ES-I3 (cell line): ENCODE measurements around the gene ANXA6.
"Not testable (repeated sequence)": the region's sequence is repeated elsewhere in the genome, so short reads cannot be mapped to it uniquely, and the experiment has no call there.

Experiments
- H3K36me3 ChIP-seq: 2 replicates; pipeline ENCODE4 v1.6.1; 2013; ENCODE audit warnings: mild to moderate bottlenecking, low read length, control low read depth, moderate library complexity; ENCODE audit not compliant: insufficient read depth
- H3K4me1 ChIP-seq: 2 replicates; pipeline ENCODE4 v1.6.1; 2013; ENCODE audit warnings: mild to moderate bottlenecking, control low read depth, low read length; ENCODE audit not compliant: insufficient read depth
- H3K9ac ChIP-seq: 2 replicates; pipeline ENCODE4 v1.6.1; 2013; ENCODE audit warnings: low read depth, mild to moderate bottlenecking, low read length, moderate library complexity
- H3K9me3 ChIP-seq: 2 replicates; pipeline ENCODE4 v1.6.1; 2013; ENCODE audit warnings: mild to moderate bottlenecking, low read length, moderate library complexity; ENCODE audit not compliant: control insufficient read depth, insufficient read depth

ANXA6 gene

GRCh38 chr5:151157426-151158286, at the start of gene ANXA6:
ANXA6 (minus strand) TSS chr5:151157779; CDS start chr5:151147901, 9,878 bp downstream.
- Histone ChIP-seq H3K4me1 (peaks cover 18% of the 10 kb centered on the region; the same call in 1 of the 2 replicates), H3K36me3 (no peaks in the 10 kb centered on the region), H3K9me3 (no peaks in the 10 kb centered on the region), H3K9ac (peak within 1 kb of the TSS; percentile 88)

- H3K36me3 ChIP-seq, result no peaks in the 10 kb centered on the region
- H3K4me1 ChIP-seq, result no peaks in the 10 kb centered on the region
- H3K9me3 ChIP-seq, result no peaks in the 10 kb centered on the region
- H3K9ac ChIP-seq, result no peak overlapping the region
Observed at GRCh38 chr5:151205411-151205810, 47.8 kb upstream of the ANXA6 start.

- no peaks in the 10 kb centered on the region for H3K9me3 ChIP-seq
- H3K4me1 ChIP-seq, result no peaks in the 10 kb centered on the region
- no peak overlapping the region for H3K9ac ChIP-seq
- no peaks in the 10 kb centered on the region for H3K36me3 ChIP-seq
Observed at GRCh38 chr5:151204051-151204450, 46.5 kb upstream of the ANXA6 start.

GRCh38 chr5:151202381-151203139, 45.0 kb upstream of the ANXA6 start:
- no peak overlapping the region for H3K9ac ChIP-seq
- no peaks in the 10 kb centered on the region for H3K4me1 ChIP-seq
- H3K36me3 ChIP-seq, result no peaks in the 10 kb centered on the region

GRCh38 chr5:151200913-151201595, 43.5 kb upstream of the ANXA6 start:
- Histone ChIP-seq H3K9ac (no peak overlapping the region), H3K36me3 (no peaks in the 10 kb centered on the region), H3K9me3 (no peaks in the 10 kb centered on the region), H3K4me1 (no peaks in the 10 kb centered on the region)

More at GRCh38 chr5:151202381-151203139, 45.0 kb upstream of the ANXA6 start:
- no peaks in the 10 kb centered on the region for H3K9me3 ChIP-seq

GRCh38 chr5:151199581-151200185, 42.1 kb upstream of the ANXA6 start:
- H3K4me1 ChIP-seq, result no peaks in the 10 kb centered on the region
- no peak overlapping the region for H3K9ac ChIP-seq
- no peaks in the 10 kb centered on the region for H3K9me3 ChIP-seq
- H3K36me3 ChIP-seq, result no peaks in the 10 kb centered on the region

DNA sequence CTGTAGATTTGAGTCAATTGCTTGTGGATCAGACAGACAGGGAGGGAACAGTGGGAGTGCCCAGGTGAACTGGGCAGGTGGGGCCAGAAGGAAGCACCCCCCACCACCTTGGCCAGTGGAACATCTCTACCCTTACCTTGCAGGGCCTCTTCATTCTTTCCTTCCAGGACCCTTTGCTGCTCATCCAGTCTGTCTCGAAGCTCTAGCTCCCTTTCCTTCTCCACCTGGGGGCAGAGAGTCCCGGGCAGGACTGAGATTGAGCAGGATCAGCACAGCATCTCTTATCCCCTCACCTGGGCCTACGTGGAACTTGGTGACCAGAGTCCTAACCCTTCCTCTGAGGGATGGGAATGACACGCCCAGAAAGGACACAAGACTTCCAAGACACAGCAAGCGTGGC, 41.3 kb upstream of the ANXA6 start:
- Histone ChIP-seq H3K9me3 (no peaks in the 10 kb centered on the region), H3K36me3 (no peaks in the 10 kb centered on the region), H3K4me1 (no peaks in the 10 kb centered on the region), H3K9ac (no peak overlapping the region)

DNA sequence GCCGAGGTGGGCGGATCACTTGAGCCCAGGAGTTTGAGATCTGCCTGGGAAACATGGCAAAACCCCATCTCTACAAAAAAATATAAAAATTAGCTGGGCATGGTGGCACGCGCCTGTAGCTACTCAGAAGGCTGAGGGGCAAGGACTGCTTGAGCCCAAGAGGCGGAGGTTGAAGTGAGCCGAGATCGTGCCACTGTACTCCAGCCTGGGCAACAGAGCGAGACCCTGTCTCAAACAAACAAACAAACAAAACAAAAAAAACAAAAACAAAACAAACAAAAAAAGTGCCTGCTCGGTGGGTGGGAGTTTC, 39.7 kb upstream of the ANXA6 start:
- not testable (repeated sequence) for H3K9me3 ChIP-seq, H3K36me3 ChIP-seq, H3K4me1 ChIP-seq, H3K9ac ChIP-seq

- Histone ChIP-seq H3K36me3 (no peaks in the 10 kb centered on the region), H3K4me1 (0 out of 2 replicates have a peak, but pooled peaks cover 3% of the 10 kb centered on the region), H3K9me3 (no peaks in the 10 kb centered on the region), H3K9ac (no peak overlapping the region)
Observed at GRCh38 chr5:151196556-151197290, 39.1 kb upstream of the ANXA6 start.

- no peak overlapping the region for H3K9ac ChIP-seq
- 0 out of 2 replicates have a peak, but pooled peaks cover 5% of the 10 kb centered on the region for H3K4me1 ChIP-seq
- H3K36me3 ChIP-seq, result no peaks in the 10 kb centered on the region
- no peaks in the 10 kb centered on the region for H3K9me3 ChIP-seq
Observed at GRCh38 chr5:151195622-151196021, 38.0 kb upstream of the ANXA6 start.

GRCh38 chr5:151192626-151193025, 35.0 kb upstream of the ANXA6 start:
- Histone ChIP-seq H3K9me3 (no peaks in the 10 kb centered on the region), H3K36me3 (no peaks in the 10 kb centered on the region), H3K9ac (no peak overlapping the region), H3K4me1 (0 out of 2 replicates have a peak, but pooled peaks cover 5% of the 10 kb centered on the region)

DNA sequence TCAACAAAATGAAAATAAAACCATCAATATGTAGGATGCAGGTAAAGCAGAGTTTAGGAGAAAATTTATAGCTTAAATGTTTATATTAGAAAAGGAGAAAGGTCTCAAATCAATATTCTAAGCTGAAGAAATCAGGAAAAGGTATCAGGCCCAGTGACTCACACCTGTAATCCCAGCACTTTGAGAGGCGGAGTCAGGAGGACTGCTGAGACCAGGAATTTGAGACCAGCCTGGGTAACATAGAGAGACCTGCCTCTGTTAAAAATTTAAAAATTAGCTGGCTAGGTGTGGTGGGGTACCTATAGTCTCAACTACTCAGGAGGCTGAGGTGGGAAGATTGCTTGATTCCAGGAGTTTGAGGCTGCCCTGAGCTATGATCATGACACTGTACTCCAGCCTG, 34.1 kb upstream of the ANXA6 start:
- H3K36me3 ChIP-seq, result no peaks in the 10 kb centered on the region
- H3K9me3 ChIP-seq, result no peaks in the 10 kb centered on the region
- H3K4me1 ChIP-seq, result peaks cover 8% of the 10 kb centered on the region
- H3K9ac ChIP-seq, result no peak overlapping the region

- no peaks in the 10 kb centered on the region for H3K9me3 ChIP-seq
- H3K4me1 ChIP-seq, result peaks cover 11% of the 10 kb centered on the region
- H3K36me3 ChIP-seq, result no peaks in the 10 kb centered on the region
- H3K9ac ChIP-seq, result no peak overlapping the region
Observed at GRCh38 chr5:151189151-151189550, 31.6 kb upstream of the ANXA6 start.

GRCh38 chr5:151186538-151186937, 29.0 kb upstream of the ANXA6 start:
- Histone ChIP-seq H3K36me3 (no peaks in the 10 kb centered on the region), H3K9ac (no peak overlapping the region), H3K9me3 (no peaks in the 10 kb centered on the region), H3K4me1 (peaks cover 7% of the 10 kb centered on the region)
